ENCODE measurements around the gene MMP27. TPM values are rescaled to one million over a fixed set of nuclear protein-coding genes. Genes with fewer than 3 reads are reported as not detected.

MMP27 gene
- total RNA-seq, 1 donor from 2014 or later = not detected

Other genes starting within 250 kb of the MMP27 start
- gene MMP7, start 175.0 kb downstream of the MMP27 start, total RNA-seq = 0.90 and 2.1 TPM in 2 replicates
- gene MMP20, start 80.4 kb downstream of the MMP27 start, total RNA-seq = not detected in 2 replicates
- gene MMP8, start 19.2 kb upstream of the MMP27 start, total RNA-seq = not detected in 2 replicates
- gene MMP10, start 74.9 kb upstream of the MMP27 start, total RNA-seq = 3.5 and 10.1 TPM in 2 replicates
- 16.4 and 425 TPM in 2 replicates for gene MMP1, start 92.4 kb upstream of the MMP27 start, total RNA-seq
- gene MMP3, start 137.8 kb upstream of the MMP27 start, total RNA-seq = not detected in 2 replicates
- not detected in 2 replicates for gene MMP12, start 169.2 kb upstream of the MMP27 start, total RNA-seq
- not detected in 2 replicates for gene MMP13, start 250.0 kb upstream of the MMP27 start, total RNA-seq

All from dermis microvascular lymphatic vessel endothelial cell (primary cell).